Activated T-cell treated with anti-CD3 and anti-CD28 coated beads for 4 hours (primary cell): ENCODE measurements around the gene LYPD3.
A peak's percentile ranks its signal among the peaks of the same experiment; 100 is the strongest.
"Not testable (repeated sequence)": the region's sequence is repeated elsewhere in the genome, so short reads cannot be mapped to it uniquely, and the experiment has no call there.

Experiments used
- DNase-seq: peaks from one replicate; pipeline ENCODE4 v3.0.0-alpha.2; 2020

The LYPD3 gene

GRCh38 chr19:43465468-43466120, at the start of gene LYPD3:
Gene LYPD3, minus strand, starts transcription at chr19:43465608. Its CDS starts 37 bp downstream, at chr19:43465571.
- no peak for DNase-seq

- DNase-seq, result not testable (repeated sequence)
Measured at GRCh38 chr19:43512399-43512798, 47.0 kb upstream of the LYPD3 start.

GRCh38 chr19:43511324-43511723, 45.9 kb upstream of the LYPD3 start:
- no peak for DNase-seq

GRCh38 chr19:43510713-43511112, 45.3 kb upstream of the LYPD3 start:
- no peak for DNase-seq

GRCh38 chr19:43507880-43508279, 42.5 kb upstream of the LYPD3 start:
- no peak for DNase-seq

- DNase-seq, result no peak
Measured at GRCh38 chr19:43506629-43507028, 41.2 kb upstream of the LYPD3 start.

- no peak for DNase-seq
Measured at GRCh38 chr19:43505941-43506340, 40.5 kb upstream of the LYPD3 start.

- DNase-seq, result no peak
Measured at GRCh38 chr19:43505186-43505456, 39.7 kb upstream of the LYPD3 start.

- peak; percentile 36 for DNase-seq
Measured at GRCh38 chr19:43504426-43505185, 39.2 kb upstream of the LYPD3 start, which contains the start of gene PHLDB3. Gene PHLDB3, minus strand, starts transcription at chr19:43504746. Its CDS starts 628 bp downstream, at chr19:43504118.

- DNase-seq, result peak; percentile 100
Measured at GRCh38 chr19:43503501-43504425, 38.4 kb upstream of the LYPD3 start.

- no peak for DNase-seq
Measured at GRCh38 chr19:43502419-43502976, 37.1 kb upstream of the LYPD3 start.

GRCh38 chr19:43501661-43502418, 36.4 kb upstream of the LYPD3 start:
- no peak for DNase-seq

- no peak for DNase-seq
Measured at GRCh38 chr19:43499042-43499441, 33.6 kb upstream of the LYPD3 start.

GRCh38 chr19:43498233-43498842, 32.9 kb upstream of the LYPD3 start:
- no peak for DNase-seq

GRCh38 chr19:43496960-43497359, 31.6 kb upstream of the LYPD3 start:
- DNase-seq, result no peak

- no peak for DNase-seq
Measured at GRCh38 chr19:43495082-43495481, 29.7 kb upstream of the LYPD3 start.

- no peak for DNase-seq
Measured at GRCh38 chr19:43490759-43491158, 25.4 kb upstream of the LYPD3 start.

- DNase-seq, result no peak
Measured at GRCh38 chr19:43489979-43490599, 24.7 kb upstream of the LYPD3 start.

GRCh38 chr19:43489310-43489709, 23.9 kb upstream of the LYPD3 start:
- DNase-seq, result no peak

- DNase-seq, result no peak
Measured at GRCh38 chr19:43488179-43488578, 22.8 kb upstream of the LYPD3 start.

GRCh38 chr19:43486412-43486811, 21.0 kb upstream of the LYPD3 start:
- no peak for DNase-seq
